ENCODE measurements around the gene S100A9.
"Not testable (repeated sequence)": the region's sequence is repeated elsewhere in the genome, so short reads cannot be mapped to it uniquely, and the experiment has no call there.

S100A9 gene

GRCh38 chr1:153345187-153346076 is 12.2 kb upstream of the S100A9 start:
- DNase-seq = no peak

GRCh38 chr1:153346077-153346723 is 11.5 kb upstream of the S100A9 start:
- DNase-seq = no peak

GRCh38 chr1:153347049-153347448 is 10.6 kb upstream of the S100A9 start:
- DNase-seq = not testable (repeated sequence)

- DNase-seq = no peak
Measured at GRCh38 chr1:153347856-153348255, 9.8 kb upstream of the S100A9 start.

- no peak for DNase-seq
Measured at GRCh38 chr1:153348511-153349362, 8.9 kb upstream of the S100A9 start, which contains the start of gene PGLYRP4. Gene PGLYRP4, minus strand, starts transcription at chr1:153348841. Its CDS starts 909 bp downstream, at chr1:153347932.

- DNase-seq = no peak
Measured at GRCh38 chr1:153349363-153350320, 8.0 kb upstream of the S100A9 start.

- DNase-seq = no peak
Measured at GRCh38 chr1:153350321-153350957, 7.2 kb upstream of the S100A9 start.

- DNase-seq = no peak
Measured at GRCh38 chr1:153352523-153352922, 5.1 kb upstream of the S100A9 start.

GRCh38 chr1:153353226-153353947 is 4.3 kb upstream of the S100A9 start:
- no peak for DNase-seq

- no peak for DNase-seq
Measured at GRCh38 chr1:153354515-153355193, 3.0 kb upstream of the S100A9 start.

GRCh38 chr1:153355445-153356071 is 2.1 kb upstream of the S100A9 start:
- no peak for DNase-seq

- no peak for DNase-seq
Measured at GRCh38 chr1:153356392-153357075, 1.1 kb upstream of the S100A9 start.

- DNase-seq = no peak
Measured at GRCh38 chr1:153357076-153357852, 390 bp upstream of the S100A9 start.

GRCh38 chr1:153358691-153358975 is 979 bp downstream of the S100A9 start:
- no peak for DNase-seq

GRCh38 chr1:153359241-153359640 is 1.6 kb downstream of the S100A9 start:
- DNase-seq = no peak

GRCh38 chr1:153360190-153360589 is 2.5 kb downstream of the S100A9 start:
- DNase-seq = no peak

GRCh38 chr1:153360592-153361479 is 3.2 kb downstream of the S100A9 start:
- no peak for DNase-seq
